GOT3 (cell line): ENCODE results near the gene SHQ1.

ENCODE experiments used
- DNase-seq: peaks from one replicate; lab custom pipeline; 2025; ENCODE audit warnings: mixed read lengths; lab: John Stamatoyannopoulos, UW

SHQ1 gene

DNA sequence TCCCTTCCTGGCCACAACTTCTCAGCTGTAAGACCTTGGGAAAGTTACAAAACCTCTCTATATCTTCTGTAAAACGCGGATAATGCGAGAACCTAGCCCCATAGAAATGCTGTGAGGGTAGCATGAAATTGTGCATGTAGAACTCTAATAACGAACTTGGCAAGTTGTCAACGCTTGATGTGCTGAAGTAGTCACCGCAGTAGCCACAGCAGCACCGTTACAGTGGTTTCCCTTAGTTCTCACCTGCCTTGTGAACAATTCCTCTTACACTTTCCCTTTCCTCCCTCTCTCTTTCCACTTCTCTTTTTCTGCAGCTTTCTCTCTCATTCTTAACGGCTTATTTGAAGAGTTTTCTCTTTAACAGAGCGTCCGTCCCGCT is 447 bp upstream of the SHQ1 start:
- no peak for DNase-seq

DNA sequence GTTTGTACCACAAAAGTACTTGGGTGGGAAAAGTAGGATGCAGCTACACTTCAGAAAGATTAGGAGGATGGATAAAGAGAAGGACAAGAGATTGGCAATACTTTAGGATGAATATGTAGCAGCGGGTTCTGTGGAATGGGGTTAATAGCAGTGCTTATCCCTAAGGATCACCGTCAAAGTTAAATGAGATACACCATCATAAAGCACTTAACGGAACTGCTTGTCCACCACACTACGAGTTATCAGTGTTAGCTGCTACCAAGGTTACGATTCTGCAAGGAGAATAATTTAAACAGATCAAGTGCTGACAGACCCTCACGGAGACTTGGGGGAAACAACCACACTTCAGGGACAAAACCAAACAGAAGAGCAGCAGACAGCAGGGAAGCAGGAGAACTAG is 963 bp downstream of the SHQ1 start:
- DNase-seq: no peak

DNA sequence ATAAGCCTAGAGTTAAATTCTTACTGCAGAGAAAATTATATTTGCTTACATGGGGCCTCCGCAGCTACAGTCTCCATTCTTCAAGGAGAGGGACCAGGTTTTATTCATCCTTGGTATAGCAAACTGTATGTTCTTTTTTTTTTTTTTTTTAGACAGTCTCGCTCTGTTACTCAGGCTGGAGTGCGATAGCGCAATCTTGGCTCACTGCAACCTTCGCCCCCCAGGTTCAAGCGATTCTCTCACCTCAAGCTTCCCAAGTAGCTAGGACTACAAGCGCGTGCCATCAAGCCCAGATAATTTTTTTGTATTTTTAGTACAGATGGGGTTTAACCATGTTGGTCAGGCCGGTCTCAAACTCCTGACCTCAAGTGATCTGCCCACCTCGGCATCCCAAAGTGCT is 2.1 kb downstream of the SHQ1 start:
- no peak for DNase-seq

DNA sequence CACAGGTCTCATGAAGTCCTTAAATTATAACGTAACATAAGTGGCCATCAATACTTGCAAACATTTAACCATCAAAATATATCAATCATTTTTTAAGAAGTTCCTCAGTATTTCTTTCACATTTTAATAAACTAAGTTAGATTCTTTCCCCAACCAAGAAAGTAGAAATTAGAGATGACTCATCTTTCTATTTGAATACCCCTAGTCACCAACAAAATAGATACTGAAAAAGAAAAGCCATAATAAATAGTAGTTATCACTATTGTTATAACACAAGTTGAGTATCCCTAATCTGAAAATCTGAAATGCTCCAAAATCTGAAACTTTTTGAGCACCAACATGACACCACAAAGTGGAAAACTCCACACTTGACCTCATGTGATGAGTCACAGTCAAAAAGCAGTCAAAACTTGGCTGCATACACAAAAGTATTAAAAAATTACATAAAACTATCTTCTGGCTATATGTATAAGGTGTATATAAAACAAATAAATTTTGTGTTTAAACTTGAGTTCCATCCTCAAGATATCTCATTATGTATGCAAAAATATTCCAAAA is 3.7 kb downstream of the SHQ1 start:
- no peak for DNase-seq

DNA sequence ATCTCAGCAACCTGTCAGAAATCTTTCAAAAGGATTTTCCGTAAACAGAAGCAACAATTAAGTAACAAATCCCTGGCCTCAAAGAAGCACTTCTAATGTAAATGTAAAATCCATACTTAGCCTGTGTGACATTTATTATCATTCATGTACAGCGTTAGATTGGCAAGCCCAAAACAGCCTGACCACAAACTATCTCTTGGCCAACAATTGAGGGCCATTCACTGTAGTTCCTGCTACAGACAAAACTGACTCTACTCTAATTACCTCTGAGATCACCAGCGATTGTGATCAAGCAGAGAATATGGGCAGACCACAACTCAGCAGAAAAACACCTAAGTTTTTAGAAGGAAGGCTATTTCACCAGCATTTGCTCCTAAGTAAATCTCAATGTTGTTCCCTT is 9.2 kb downstream of the SHQ1 start:
- DNase-seq: no peak

DNA sequence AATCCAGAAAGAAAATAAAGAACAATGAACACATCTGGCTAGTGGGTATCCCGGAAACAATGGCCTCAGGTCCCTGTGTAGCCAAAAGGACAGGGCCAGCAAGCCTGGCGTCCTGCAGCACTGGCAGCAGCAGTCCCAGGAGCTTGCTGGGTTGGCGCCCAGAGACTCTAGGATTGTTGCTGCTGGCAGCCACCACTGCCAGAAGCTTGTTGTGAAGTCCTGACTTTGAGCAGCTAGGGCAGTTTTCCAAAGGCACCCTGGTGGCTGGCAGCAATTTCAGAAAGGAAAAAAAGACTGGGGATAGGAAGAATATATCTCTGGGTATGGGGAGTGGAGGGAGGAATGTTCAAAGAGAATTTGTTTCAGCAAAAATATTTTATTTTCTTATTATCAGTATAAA is 11.3 kb downstream of the SHQ1 start:
- DNase-seq: no peak

DNA sequence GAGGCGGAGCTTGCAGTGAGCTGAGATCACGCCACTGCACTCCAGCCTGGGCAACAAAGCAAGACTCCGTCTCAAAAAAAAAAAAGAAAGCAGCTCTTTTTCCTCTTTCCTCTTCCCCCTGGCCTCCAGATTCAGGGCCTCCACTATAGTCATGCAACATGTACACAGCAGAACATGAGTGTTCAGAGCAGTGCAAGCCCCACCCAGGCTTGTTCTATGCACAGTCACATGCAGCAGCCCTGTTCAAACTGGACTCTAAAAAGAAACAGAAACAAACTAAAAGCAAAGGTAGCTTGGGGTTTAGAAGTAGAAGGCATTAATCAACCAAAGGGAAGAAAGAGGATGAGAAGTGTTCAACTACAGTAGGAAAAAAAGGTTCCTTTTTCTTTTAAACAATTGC is 11.8 kb downstream of the SHQ1 start:
- DNase-seq: no peak

DNA sequence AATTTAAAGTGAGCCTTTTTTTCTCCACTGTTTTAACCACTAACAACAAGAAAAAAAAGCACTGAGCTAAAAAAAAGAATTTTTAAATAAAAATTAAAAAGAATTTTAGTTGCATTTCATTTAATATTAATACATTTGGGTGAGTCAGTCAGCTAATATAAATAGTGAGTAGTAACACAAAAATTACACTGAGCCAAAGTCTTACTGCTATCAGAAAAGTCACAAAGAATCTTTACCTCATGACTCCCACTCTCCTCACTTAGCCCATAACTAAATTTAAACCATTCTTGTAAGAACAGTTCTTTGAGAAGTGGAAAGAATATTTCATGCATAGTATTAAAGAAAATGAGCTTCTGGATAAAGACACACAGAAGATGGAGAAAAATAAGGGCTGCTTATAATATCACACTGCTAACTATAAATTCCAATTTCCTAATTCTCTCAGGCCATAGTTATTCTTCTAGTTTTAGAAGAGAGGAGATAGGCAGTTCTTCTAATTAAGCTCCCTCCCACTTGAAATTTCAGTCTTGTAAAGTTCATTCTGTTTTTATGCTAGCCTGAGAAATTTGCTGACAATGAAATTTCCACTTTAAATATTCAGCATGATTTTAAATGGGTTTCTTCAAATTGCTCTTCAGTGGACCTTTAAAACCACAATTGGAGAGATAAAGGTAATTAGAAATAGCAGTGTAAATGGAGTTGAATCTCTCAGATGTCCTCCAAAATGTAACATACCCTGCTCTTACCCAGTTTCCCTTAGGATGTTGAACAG is 17.6 kb downstream of the SHQ1 start:
- no peak for DNase-seq

DNA sequence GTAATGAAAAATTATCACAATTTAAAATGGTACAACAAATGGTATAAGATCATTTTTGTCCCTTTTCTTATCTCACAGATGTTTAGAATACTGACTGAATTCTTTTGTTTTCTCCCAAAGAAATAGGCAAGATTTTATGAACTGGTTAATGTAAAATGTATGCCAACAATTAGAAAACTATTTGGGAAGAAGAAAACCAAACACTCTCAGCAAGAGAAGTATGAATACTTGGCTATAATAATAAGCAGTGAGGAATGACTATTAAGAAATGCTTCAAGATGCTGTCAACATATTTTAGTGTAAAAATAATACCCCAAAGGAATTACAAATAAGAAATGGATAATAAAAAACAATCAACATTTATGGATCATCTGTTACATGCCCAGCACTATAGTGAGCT is 18.5 kb downstream of the SHQ1 start:
- DNase-seq: no peak

DNA sequence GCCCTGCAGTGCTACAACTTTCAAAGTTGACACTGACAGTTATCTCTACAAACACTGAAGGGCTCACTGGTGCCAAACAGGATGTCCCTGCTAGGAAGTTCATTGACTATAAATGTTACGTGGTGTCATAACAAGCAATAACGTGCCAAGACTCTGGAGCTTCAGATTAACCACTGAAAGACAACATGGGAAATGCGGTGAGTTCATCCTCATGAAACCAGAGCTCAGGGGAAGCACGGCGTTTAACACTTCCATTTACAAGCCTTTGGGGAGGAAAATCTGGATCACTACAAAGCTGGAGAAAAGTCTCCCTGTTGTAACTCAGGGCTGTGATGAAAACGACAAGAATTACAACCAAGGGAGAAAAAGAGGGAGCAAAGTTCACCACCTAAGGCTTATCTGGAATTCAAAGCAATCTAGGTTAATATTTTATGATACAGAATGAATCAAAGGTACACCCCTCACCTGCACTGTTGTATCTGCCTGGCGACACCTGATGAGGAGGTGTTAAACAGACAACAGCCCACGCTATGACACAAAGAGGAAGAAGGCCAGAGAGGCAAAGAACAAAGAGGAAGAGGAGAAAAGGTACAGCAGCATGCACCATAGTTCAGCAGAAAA is 27.0 kb downstream of the SHQ1 start:
- no peak for DNase-seq

DNA sequence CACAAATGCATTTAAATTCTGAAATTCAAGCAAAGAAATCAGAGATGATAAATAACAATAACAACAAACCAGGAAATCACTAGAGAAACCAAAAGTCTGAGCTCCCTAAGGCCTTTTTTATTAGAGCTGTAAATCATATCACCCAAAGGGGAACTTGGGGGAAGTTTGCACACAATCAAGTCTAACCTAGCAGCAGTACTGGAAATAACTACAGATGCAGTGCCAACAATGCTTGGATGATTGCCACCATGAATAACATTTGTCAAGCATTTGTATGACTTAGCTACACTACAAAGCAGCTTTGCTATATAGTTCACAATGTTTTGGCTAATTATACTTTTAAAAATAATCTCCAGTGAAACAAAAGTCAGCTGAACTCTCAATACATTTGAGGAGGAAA is 27.8 kb downstream of the SHQ1 start:
- DNase-seq: no peak

DNA sequence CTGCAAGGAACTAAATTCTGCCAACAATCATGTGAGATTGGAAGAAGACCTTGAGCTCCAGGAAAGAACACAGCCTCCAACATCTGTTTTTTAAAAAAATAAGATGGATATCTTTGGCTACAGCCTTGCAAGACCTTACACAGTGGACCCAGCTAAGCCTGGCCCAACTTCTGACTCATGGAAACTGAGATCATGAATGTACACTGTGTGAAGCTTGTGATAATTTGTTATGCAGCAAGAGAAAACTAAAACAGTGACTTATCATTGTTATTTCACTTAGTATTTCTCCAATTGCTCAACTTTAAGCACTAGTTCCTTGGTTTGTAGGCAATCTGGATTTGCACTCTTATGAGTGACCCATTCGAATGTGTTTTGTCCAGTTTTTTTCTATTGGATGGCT is 29.3 kb downstream of the SHQ1 start:
- DNase-seq: no peak

DNA sequence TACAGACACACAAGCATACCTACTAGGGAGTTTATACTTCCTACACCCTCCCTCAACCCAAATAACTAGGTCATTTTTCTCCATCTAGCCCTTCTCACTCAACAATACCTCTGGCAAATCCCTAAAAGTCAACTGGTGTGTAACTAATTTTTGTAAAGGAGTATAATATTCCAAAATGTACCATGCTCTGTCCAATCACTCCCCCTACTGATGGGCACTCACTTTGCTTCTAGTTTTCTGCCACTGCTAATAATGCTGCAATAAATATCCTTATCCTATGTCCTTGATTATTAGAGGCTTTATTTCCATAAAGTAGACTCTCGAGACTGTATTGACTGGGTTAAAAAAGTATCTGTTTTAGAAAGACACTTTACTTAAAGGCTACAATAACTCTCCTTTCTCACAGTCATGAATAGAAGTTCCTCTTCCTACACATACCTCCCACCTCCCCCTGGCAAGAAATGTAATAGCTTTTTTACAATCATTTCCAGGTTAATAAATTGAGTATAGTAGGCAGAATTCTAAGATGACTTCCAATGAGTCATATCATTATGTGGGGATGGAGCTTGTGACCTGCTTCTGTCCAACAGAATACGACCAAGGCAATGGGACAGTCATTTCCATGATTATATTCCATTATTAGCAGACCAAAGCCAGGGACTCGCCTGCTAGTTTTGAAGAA is 30.0 kb downstream of the SHQ1 start:
- no peak for DNase-seq

DNA sequence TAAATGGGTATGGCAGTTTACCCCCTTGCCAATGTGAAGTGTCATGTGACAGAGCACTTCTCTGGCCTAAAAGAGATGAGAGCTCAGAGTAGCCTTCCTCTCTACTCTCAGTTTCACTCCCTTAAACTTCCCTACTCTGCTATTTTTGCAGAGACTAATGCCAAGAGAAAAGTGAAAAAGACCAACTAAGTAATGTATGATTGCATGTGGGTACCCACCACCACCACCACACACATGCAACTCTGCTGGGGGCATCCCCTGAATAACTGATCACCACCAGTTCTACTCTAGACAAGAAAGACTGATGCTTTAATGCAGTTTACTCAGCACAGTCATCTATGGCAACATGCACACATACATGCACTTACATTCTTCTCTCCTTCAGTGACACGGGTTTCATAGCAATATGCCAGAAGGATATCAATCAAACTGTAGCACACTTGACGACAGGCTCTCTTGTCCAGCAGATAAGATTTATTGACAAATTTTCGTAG is 31.3 kb downstream of the SHQ1 start:
- no peak for DNase-seq

DNA sequence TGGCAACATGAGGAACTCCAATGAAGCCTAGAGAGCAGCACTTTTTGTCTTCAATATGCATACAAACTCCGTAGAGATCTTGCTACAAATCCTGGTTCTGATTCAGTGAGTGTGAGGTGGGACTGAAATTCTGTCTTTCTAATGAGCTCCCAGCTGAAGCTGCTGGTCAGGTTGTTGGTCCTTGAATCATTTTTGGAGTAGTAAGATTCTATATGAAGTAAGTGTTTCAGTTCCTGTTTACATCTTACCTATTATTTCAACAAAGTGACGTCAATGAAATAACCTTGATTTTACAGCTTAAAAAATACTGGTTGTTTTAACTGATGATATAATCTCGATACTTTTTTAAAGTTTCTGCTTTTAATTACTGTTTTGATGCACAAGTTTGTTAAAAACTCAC is 33.9 kb downstream of the SHQ1 start:
- no peak for DNase-seq

DNA sequence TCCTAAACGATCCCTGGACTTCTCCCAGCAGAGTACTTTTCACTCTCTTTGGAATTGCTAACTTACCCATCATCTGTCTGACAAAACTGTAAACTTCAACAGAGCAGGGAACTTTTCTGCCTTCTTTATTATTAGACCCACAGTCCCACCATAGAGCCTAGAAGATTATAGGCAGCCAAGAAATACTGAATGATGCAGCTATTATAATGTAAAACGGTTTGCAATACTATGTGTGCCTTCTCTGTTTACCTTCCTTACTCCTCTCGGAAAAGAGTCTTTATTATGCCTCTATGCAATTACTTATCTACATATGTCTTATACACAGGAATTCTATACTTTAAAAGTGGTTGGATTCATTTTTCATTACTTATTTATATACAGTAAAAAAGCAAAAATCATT is 36.0 kb downstream of the SHQ1 start:
- no peak for DNase-seq

DNA sequence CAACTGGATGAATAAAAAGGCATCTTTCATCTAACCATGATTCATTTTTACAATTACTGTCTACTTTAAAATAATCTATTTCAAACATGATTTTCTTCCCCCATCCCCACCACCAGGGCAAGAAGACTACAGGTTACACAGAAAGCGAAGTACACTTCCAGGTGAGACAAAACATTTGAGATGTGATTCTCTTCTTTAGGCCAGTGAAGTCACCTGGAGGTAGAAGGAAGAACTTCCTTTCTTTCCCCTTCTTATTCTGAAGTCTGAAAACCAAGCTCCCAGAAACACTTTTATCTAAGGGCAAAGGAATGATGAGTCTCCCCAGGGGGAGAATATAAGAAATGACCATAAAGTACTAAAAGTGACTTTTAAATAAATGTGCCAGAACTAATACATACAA is 36.7 kb downstream of the SHQ1 start:
- no peak for DNase-seq

DNA sequence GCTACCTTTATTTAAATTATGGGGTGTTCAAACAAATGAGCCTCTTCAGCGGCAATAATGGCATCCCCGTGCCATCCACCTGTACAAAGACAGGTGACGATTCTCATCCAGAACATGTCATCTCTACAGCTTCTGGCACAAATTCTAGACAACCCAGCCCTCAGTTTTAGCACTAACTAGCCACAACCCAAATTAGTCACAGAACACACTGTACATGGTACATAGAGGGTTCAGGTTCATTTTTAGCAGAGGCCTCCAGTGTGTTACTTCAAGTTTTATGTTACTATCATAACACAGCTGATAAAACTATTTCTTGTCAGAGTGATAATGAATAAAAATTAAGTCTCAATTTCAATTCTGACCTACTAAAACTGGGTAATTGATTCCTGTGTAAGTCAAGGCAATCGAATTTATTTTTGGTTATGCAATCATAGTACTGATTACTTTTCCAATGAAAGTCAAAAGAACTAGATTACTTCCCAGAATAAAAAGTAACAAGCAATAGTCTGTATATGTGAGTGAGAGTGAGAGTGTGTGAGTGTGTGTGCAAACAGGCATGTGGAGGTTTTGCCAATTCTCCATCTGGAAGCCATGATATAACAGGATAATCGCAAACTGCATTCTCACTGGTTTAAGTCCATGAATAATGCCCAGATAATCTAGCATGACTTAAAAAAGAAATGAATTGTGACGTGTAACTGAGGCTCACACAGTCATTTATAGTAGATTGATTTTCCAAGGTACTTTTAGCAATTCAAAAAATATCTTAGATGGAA is 37.4 kb downstream of the SHQ1 start:
- no peak for DNase-seq

DNA sequence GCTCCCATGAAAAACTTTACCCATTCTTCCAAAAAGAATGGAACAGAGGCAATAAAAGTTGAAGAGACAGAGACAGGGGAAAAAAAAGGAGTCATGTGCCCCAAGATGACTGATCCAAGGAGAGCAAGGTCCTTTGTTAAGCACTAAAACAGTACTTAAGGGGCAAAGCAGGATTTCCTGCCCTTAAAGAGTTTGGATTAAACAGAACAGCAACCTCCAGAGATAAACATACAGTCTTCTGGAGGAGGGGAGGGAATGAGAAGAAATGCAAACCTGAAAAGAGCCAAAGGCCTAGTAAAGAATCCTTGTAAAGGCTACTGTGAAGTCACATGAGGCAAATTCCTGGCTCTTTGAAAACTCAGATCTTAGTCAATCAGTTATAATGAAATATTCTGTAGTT is 38.2 kb downstream of the SHQ1 start:
- no peak for DNase-seq

DNA sequence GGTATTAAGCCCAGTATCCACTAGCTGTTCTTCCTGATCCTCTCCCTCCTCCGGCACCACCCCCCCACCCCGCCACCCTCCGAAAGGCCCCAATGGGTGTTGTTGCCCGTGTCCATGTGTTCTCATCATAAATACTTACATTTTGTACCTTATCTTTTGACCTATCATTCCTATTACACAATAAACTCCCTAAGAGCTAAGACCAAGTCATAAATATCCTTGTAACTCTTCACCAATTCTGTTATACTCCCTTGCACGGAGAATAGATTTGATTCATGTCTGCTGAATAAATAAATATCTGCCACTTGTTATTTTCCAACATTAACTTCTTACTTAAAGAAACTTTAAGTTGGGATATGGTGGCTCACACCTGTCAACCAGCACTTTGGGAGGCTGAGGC is 43.9 kb downstream of the SHQ1 start:
- no peak for DNase-seq

DNA sequence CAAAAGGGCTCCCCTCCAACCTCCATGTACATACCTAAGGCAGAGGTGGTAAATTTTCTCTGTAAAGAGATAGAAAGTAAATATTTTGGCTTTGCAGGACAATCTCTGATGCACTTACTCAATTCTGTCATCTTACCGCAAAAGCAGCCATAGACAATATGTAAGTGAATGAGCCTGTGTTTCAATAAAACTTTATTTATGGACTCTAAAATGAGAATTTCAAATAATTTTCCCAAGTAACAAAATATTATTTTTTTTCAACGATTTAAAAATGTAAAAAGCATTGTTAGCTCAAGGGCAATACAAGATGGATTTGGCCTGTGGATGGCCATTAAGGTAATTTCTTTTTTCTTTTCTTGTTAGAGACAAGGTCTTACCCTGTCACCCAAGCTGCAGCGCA is 44.7 kb downstream of the SHQ1 start:
- DNase-seq: no peak

DNA sequence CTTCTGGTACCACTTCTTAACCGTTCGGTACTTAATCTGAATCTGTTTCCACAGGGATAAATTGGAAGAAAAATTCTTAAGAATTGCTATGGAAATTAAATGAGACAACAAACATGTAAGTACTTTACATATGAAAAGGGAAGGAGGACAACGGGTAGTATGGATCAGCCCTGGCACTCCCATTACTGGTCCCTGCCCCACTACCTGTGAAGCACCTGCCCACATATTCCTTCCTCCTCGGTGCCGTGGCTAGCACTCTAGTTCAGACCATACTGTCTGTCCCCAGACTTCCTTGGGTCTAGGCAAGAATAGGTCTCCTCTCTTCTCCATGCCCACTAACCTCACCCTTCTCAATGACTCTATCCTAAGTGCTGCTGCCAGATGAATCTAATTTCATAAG is 46.2 kb downstream of the SHQ1 start:
- DNase-seq: no peak
